ENCODE data around the gene NCF4.

Gene NCF4

DNA sequence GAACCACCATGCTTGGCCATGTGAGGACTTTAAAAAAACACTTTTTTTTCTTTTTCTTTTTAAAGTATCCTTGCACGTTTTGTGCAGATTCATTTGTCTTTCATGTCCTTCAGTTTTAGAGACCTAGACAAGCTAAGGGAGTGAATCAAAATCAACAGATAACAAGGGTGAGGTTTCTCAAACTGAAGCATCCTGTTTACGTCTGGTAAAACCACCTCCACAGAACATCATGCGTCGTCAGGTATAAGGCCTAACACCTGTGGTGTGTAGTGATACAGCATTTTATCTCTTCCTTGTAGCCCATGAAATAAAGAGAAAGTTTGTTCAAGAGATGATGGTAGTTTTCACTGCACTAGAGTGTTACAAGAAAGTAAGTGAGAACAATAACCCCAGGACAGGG is 26.4 kb downstream of the NCF4 start:
- DNase-seq (ENCODE audit: low read depth, low spot score), result no peak
- no peak overlapping the region for H3K27ac ChIP-seq

DNA sequence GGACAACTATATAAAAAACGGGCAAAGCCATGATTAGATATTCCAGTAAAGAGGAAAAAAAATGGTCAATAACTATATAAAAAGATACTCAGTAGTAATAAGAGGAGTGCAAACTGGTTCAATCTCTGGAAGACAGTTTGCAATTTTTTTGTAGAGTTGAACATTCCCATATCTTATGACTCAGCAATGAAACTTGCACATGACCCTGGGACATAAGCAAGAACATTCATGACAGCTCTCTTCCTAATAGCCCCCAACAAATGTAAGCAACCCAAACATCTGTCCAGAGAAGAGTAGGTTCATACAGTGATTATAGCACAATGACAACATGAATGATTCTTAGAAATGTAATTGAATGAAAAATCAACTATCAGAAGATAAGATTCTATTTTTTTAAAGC is 30.8 kb downstream of the NCF4 start:
- no peak overlapping the region for H3K27ac ChIP-seq
- DNase-seq (ENCODE audit: low read depth, low spot score), result no peak

DNA sequence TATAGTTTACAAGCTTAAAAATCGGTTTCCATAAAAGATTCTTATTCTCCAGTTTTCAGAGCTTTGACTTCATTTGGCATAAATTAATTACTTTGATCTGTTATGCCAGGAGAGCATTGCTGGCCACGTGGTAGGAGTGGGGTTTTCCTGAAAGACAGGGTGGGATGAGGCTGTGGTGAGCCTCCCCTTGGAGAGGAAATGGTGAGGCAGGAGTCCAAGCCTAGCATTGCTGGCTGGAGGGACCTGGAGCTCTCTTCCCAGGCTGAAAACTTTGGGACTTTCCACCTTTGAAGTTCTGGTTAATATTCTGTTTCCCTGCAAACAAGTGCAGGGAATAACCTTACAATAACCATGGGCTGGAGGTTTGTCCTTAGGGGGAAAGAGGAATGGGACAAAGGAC is 31.5 kb downstream of the NCF4 start:
- no peak overlapping the region for H3K27ac ChIP-seq
- DNase-seq (ENCODE audit: low read depth, low spot score), result no peak

DNA sequence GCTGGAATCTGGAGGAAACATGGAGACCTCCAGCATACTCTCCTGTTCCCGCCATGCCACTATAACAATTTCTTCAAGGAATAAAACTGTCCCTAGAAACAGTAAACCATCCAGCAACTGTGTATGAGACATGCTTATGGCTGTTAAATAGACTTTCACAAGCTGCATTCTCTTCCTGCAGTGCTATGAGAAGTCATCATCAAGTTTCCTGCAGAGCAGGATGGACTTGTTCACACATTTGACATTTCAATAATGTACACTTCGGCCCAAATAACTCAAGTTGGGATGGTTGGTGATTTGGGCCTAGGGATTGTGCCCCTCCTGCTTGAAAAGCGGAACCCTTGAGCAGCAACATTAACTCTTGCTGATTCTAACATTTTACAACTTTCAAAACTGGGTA is 32.5 kb downstream of the NCF4 start:
- no peak overlapping the region for H3K27ac ChIP-seq
- no peak for DNase-seq (ENCODE audit: low read depth, low spot score)

DNA sequence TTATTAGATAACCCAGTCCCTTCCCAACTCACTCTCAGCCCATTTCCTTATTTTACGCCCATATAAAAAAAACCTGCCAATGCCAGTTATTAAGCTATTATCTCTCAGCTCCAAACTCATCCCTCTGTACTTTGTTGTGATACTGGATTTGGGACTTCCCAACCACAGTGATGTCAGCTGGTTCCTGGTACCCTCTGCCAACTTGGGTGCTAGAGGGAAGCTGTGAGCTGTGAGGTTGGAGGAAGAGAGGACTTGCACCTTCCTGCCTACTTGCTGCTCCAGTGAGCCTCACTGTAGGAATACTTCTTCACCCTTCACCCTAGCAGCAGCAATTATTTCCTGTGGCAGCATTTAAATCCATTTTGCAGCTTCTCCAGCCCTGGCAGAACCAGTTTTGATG is 33.5 kb downstream of the NCF4 start:
- DNase-seq (ENCODE audit: low read depth, low spot score), result no peak
- no peak overlapping the region for H3K27ac ChIP-seq

DNA sequence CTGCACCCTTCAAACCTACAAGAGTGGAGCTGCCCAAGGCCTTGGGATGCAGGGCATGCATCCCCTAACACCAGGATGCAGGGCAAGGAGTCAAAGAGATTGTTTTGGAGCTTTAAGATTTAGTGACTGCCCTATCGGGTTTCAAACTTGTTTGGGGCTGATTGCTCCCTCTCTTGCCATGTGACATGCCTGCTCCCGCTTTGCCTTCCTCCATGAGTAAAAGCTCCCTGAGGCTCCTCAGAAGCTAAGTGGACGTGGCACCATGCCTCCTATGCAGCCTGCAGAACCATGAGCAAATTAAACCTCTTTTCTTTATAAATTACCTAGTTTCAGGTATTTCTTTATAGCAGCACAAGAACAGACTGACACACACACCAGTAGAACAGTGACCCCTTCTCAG is 36.8 kb downstream of the NCF4 start:
- no peak overlapping the region for H3K27ac ChIP-seq
- DNase-seq (ENCODE audit: low read depth, low spot score), result no peak

DNA sequence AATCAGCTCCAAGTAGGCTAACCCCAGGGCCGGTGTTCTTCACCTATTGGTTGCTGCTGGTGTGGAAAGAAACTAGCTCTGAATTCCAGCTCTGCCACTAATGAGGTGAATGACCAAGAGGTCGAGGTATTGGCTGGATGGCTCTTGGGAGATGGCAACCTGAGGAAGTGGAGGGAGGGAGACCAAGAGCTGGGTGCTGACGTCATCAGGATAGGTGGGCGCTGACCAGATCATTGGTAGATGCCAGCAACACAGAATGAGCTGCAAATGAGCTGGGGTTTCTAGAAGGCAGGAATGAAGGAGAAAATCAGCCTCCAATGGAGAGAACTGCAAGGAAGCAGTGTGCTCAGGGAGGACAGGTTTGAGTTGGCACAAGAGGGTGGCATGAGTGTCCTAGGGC is 37.9 kb downstream of the NCF4 start:
- H3K27ac ChIP-seq, result no peak overlapping the region
- DNase-seq (ENCODE audit: low read depth, low spot score), result no peak

DNA sequence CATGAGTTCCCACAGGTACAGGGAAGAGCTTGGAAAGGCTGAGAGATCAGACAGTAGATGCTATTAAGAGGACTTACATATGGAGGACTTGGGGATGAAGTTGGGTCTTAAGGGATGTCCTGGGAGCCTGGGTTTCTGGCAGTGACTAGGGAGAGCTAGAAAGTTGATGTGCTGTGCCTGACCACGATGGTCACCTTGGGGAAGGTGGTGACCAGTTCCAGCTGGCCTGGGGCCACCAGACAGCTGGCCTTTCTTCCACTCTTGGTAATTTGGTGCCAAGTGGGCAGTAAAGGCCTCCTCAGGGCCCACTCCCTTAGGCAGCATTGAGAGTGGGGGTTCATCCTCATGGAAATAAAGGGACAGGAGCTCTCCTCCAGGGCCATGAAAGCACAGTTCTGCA is 38.7 kb downstream of the NCF4 start:
- no peak for DNase-seq (ENCODE audit: low read depth, low spot score)
- H3K27ac ChIP-seq, result no peak overlapping the region

DNA sequence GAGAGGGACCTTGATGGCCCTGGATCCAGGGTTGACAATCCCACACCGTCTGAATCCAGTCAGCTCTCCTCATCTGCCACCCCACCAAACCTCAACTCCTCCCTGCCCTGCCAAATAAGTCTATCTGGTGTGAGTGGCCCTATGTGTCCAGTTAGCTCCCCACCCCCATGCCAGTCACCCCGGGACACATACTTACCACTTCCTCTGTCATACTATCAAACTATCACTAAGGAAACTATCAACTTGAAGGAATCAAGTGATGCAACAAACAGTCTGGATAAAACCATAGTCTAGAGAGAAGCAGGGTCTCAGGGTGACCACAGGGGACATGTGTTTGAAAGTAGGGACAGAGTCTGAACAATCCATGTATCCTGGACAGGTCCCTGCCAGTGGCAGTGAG is 39.4 kb downstream of the NCF4 start:
- H3K27ac ChIP-seq, result no peak overlapping the region
- no peak for DNase-seq (ENCODE audit: low read depth, low spot score)

DNA sequence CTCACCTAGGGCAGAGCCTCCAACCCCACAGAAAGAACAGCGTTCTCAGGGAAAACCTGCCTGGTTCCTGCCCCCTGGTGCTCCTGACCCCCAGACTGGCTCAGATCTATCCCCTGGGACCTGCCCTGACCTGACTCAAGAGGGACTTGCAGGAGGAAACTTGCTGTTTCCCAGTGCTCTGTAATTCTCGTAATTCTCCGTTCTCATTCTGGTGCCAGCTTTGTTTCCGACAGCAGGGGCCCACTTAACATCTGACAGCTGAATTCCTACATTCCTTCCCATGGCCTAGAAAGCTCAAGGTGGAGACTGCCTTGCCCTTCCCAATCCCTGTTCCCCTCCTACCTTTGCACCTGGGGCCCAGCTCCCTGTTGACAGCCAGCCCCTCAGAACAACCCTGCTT is 40.1 kb downstream of the NCF4 start:
- no peak overlapping the region for H3K27ac ChIP-seq
- no peak for DNase-seq (ENCODE audit: low read depth, low spot score)

DNA sequence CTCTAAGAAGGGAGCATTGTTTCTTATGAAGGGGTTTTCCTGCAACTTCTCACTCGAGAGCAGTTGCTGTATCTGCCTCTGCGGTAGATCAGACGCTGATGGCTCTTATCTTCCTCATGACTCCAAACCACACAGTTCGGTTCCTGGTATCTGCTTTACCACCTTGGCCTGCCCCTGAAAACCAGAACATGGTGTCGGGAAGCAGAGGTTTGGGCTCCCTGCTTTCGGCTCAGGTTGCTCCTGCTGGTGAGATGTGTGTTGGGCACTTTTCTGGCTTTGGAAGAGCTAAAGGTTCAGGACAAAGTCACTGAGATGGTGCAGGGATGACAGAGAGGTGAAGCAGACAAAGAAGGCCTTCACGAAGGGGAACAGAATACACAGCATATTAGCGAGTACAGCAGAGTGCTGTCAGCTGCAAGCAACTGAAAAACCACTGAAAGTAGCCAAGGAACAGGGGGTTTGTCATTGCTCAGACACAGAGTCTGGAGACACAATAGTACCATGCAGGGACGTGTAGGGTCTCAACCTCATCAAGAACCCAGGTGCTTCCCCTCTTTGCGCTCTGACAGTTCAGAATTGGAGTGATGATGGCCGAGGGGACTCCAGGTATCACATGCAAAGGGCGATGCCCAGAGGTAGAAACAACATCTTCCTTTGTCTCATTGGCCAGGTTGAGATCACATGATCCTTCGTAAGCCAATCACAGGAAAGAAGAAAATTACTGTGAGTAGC is 40.8 kb downstream of the NCF4 start:
- H3K27ac ChIP-seq, result no peak overlapping the region
- no peak for DNase-seq (ENCODE audit: low read depth, low spot score)

DNA sequence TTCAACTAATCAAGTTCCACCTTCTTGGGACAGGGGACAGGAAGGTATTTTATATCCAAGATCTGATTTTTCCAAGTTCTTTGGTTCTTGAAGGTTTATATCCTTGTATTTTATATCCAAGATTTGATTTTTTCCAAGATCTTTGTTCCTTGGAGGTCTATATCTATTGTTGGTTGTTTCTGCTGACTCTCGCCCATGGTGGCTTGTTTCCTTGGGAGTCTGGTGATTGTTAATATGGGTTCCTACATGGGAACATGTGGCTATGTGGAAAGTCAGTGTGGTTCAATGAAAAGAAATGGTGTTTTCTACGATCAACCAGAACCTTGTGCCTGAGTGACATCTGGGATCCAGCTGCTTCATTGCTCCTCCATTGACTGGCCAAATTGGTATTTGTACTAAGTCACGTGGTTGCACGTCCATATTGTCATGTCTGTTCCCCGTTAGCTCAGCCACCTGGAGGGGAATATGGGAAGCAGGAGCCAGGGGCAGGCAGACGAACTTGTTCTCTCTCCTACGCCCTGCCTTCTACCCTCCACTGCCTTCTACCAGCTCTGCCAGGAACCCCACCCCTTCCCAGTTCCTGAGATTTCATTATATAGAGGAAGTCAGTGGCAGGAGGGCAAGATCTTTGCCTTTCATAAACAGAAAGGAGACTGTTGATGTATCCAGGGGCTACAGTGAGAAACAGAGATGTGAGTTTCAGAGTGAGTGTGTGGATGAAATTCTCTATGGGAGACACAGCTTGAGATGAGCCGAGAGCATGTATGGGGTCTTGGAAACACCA is 41.5 kb downstream of the NCF4 start:
- H3K27ac ChIP-seq, result no peak overlapping the region
- DNase-seq (ENCODE audit: low read depth, low spot score), result no peak

DNA sequence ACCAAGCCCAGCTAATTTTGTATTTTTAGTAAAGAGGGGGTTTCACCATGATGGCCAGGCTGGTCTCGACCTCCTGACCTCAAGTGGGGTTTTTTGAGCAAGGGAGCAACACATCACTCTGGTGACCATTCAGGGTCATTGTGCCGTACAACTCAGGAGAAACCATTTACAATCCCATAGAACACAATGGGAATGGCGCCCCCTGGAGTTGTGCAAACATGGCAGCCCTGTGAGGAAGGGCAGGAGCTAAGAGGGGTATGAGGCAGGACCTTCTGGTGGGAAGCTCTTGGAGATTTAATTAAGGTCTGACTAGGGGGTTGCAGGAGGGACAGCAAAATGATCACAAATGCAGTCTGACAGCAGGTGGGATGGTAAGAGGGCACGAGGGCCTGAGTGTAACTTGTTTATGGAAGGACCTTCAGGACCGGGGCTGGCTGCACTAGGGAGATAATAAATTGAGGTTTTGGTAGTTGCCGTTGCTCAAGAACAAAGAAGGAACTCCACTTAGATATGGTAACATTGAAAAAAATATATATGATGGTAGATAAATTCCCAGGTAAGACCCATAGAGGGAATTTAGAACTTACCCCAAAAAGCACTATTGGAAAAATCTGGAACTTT is 43.6 kb downstream of the NCF4 start:
- no peak overlapping the region for H3K27ac ChIP-seq
- no peak for DNase-seq (ENCODE audit: low read depth, low spot score)

DNA sequence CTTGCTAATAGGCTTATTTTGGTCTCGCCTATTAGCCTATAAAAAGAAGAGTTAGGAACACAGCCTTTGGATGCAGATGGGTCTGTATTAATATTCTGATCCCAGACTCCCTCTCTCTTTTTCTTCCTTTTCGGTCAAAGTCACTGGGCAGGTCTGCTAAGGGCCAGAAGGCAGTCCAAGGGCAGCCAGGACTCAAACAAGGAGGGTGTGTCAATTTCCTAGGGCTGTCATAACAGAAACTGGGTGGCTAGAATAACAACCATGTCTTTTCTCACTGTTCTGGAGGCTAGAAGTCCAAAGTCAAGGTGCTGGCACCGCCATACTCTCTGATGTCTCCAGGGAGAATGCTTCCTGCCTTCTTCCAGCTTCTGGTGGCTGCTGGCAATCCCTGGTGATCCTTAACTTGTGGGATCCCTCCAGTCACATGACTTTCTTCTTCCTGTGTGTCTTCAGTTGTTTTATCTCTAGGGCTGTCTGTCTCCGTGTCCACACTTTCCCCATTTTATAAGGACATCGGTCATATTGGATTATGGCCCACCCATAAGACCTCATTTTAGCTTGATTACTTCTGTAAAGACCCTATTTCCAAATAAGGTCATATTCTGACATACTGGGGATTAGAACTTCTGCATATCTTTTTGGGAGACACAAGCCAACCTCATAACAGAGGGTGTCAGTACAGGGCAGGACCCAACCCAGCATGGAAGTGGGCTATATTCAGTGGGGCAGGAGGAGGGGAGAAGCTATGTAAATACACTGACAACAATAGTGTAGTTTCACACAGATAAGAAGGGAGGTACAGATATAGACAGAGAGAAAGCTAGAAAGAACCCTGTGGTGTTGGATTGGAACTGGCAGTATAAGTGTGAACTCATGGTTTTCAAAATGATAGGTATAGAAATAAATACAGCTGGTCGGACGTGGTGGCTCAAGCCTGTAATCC is 46.7 kb downstream of the NCF4 start:
- no peak overlapping the region for H3K27ac ChIP-seq
- DNase-seq (ENCODE audit: low read depth, low spot score), result no peak

DNA sequence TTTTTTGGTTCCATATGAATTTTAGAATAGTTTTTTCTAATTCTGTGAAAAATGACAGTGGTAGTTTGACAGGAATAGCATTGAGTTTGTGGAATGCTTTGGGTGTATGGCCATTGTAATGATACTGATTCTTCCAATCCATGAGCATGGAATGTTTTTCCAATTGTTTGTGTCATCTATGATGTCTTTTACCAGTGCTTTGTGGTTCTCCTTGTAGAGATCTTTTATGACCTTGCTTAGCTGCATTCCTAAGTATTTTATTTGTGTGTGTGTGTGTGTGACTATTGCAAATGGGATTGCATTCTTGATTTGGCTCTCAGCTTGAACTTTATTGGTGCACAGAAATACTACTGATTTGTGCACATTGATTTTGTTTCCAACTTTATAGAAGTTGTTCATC is 49.7 kb downstream of the NCF4 start:
- H3K27ac ChIP-seq, result no peak overlapping the region
- peak; percentile 16 for DNase-seq (ENCODE audit: low read depth, low spot score)

DNA sequence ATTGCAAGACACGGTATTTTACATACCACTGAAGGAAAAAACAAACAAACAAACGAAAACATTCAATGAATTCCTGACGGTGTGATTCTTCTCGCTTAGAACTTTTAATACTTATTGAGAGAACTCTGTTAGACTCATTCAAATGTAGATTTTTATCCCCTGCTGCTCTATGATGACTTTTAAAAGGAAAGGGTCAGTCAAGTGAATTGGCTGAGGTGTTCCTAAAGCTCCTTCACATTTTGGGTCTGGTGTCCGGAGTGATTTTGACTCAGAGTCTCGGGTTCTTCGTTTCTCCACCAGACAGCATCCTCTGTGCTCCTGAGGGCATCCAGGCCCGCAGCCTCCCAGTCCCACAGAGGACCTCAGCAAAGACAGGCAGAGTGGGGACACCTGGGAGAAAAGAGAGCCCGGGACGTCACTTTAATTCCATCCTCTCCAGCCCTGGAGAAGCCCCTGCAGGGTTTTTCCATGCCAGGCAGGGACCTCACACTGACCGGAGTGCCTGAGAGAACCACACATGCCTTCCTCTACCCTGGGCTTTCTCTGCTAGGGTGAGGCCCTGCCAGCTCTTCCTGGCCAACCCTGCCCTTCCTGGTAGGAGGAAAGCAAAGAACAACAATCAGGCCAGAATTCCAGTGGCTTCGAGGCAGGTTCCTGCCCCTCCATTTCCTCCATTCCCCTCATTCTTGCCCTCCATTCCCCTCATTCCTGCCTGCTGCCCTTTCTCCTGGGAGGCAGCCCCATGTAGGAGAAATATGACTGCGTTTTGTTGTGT is 51.3 kb downstream of the NCF4 start:
- H3K27ac ChIP-seq, result no peak overlapping the region
- no peak for DNase-seq (ENCODE audit: low read depth, low spot score)

DNA sequence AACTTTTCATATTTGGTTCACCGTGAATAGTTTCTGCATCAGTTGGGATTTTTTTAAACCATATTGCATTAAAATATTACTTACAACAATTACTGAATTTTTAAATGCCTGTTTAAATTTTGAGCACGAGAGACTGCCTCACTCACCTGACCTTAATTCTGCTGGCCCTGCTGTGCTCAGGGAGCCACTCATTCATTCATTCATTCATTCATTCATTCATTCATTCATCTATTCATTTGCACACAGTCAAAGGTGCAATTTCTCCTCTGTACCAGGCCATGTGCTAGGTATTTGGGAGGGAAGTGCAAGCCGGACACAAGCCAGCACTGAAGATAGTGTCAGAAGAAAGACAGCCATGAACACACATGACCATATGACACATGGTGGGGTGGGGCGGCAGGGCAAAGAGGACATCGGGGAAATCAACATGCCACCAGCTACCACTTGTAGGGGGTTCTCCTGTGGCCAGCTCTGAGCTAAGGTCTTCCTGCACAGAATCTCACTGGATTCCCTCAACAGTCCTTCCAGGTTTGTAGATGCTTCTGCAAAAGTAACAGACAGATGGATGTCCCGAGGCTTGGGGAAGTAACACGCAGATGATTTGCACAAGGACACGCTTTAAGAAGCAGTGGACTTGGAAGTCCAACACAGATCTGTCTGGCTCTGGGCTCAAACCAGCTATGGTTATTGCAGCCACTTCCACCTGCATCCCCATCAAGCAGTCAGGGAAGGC is 52.1 kb downstream of the NCF4 start:
- DNase-seq (ENCODE audit: low read depth, low spot score), result no peak
- no peak overlapping the region for H3K27ac ChIP-seq

DNA sequence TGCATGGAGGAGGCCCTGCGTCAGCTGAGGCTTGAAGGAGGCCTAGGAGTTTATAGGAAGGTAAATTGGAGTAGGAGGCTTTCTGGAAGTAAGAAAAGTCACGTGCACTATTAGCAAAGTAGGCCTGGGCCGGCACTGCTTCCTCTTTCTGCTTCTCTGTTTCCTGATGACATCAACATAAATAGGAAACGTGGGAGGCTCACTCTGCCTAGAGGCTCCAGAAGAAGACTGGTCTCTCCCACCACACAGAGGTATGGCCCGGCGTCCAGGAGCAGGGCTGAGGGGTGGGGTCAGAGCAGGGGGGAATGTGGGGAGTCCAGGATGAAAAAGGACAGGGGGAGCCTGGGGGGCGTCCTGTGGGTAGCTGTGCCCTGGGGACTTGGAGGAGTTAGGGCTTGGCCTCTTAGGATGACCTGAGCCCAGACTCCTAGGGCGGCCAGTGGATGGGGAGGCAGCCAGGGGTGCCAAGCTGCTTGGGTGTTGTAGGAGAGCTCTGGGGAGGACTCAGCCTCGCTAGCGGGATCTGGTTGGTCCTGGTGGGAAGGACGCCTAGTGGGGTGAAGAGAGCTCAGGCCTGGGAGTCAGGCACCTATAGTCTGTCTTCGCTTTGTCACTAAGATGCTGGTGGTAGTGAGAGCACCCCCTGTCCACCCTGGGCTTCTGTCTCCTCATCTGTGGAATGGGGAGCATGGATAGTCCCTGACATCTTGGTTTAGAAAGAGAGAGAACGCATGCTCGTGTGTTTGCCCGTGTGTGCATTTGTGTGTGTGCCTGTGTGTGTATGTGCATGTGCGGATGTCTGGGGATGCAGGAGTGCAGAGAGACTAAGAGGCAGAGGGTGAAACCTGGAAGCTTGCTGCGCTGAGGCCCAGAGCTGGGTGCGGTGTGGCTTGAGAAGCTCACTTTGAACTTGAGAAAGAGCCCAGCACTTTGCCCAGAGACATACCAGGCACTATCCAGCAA is 52.9 kb downstream of the NCF4 start, which contains the start of gene CSF2RB:
Gene CSF2RB (plus strand): TSS at position 202 of the 963 bp plus-strand sequence. CDS start 8,580 bp downstream, outside the sequence.
- DNase-seq (ENCODE audit: low read depth, low spot score), result no peak
- H3K27ac ChIP-seq, result no peak within 1 kb of the TSS
